PFSK-1 (cell line): ENCODE results near the gene BRICD5.

ENCODE experiments used
- FOXP2 ChIP-seq: optimal IDR thresholded peaks from 2 replicates; pipeline ENCODE3; 2011; ENCODE audit warnings: borderline replicate concordance, control low read depth, inconsistent platforms; ENCODE audit not compliant: insufficient read depth; ENCODE audit errors: extremely low read length, extremely low read depth
- POLR2AphosphoS5 ChIP-seq: IDR thresholded peaks from 2 replicates; pipeline ENCODE4 v1.6.1; 2012; ENCODE audit warnings: low read depth, mild to moderate bottlenecking, control low read depth, low read length, moderate library complexity
- REST ChIP-seq, 2 experiments: IDR thresholded peaks; 2 replicates each; pipeline versions ENCODE4 v1.6.1 to v1.8.0; 2011 to 2012; ENCODE audit warnings: low read depth in 2 of 2, low read length in 2 of 2, control low read depth in 1 of 2, inconsistent platforms in 1 of 2, mild to moderate bottlenecking in 1 of 2, moderate library complexity in 1 of 2; ENCODE audit not compliant: insufficient read depth in 1 of 2
- SIN3A ChIP-seq: IDR thresholded peaks from 2 replicates; pipeline ENCODE4 v1.6.1; 2012; ENCODE audit warnings: mild to moderate bottlenecking, low read length, moderate library complexity, borderline replicate concordance; ENCODE audit not compliant: insufficient read depth
- TAF1 ChIP-seq: IDR thresholded peaks from 2 replicates; pipeline ENCODE4 v1.6.1; 2012; ENCODE audit warnings: low read length, control low read depth, borderline replicate concordance; ENCODE audit not compliant: insufficient read depth

The BRICD5 gene

DNA sequence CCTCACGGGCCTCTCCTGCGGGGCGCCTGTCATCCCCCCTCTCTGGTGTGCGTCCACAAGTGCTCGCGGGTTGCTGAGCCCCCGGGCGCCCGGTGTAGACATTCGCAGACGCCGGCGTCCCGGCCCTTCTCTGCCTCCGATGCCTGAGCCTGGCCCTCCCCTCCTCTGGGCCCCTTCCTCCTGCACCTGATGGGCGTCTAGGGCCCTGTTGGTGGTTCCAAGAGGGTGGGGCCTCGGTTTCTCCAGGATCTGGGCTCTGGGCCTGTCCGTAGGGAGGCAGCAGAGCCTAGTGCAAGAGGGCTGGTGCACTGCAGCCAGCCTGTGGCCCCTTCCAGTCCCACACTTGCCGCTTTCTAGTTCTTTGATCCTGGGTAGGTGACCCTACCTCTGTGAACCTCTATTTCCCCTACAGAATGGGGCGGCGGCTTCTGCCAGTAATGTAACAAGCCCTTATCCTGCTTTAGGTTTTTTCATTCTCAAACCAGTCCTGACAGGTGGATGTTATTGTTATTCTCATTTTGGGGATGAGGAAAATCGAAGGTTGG is 13.4 kb upstream of the BRICD5 start:
- TF ChIP-seq TAF1 = no peak
- TF ChIP-seq POLR2AphosphoS5 = no peak
- TF ChIP-seq FOXP2 = no peak
- no peak for TF ChIP-seq REST (IDR thresholded peaks at IDR 0.05; ENCODE audit: insufficient read depth in 1 of 2, low read depth in 2 of 2, low read length in 2 of 2)
- no peak for TF ChIP-seq SIN3A

- TF ChIP-seq POLR2AphosphoS5 (peak; percentile 90), TAF1 (peak; percentile 80; the same call in 1 of the 2 replicates), SIN3A (peak; percentile 8; the same call in 1 of the 2 replicates), REST (IDR thresholded peaks at IDR 0.05; ENCODE audit: insufficient read depth in 1 of 2, low read depth in 2 of 2, low read length in 2 of 2) (0 out of 4 replicates have a peak, but pooled peaks of 1 of the 2 experiments have one; percentile 8), FOXP2 (peak; percentile 94)
These were observed 12.7 kb upstream of the BRICD5 start, which contains the start of gene E4F1 for GRCh38 chr16:2223221-2223941. Gene E4F1, plus strand, starts transcription at chr16:2223591. Its CDS starts 23 bp downstream, at chr16:2223614.

DNA sequence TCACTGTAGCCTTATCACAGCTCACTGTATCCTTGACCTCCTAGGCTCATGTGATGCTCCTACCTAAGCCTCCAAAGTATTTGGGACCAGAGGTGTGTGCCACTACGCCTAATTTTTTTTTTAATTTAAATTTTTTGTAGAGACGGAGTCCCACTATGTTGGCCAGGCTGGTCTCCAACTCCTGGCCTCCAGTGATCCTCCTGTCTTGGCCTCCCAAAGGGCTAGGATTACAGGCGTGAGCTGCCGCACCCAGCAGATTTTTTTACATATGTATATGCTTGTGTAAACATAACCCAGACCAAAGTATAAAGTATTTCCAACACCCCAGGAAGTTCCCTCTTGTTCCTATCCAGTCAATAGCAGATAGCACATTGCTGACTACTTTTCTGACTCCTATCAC is 5.7 kb upstream of the BRICD5 start:
- TF ChIP-seq TAF1 (no peak), REST (IDR thresholded peaks at IDR 0.05; ENCODE audit: insufficient read depth in 1 of 2, low read depth in 2 of 2, low read length in 2 of 2) (no peak), SIN3A (no peak), FOXP2 (no peak), POLR2AphosphoS5 (no peak)

DNA sequence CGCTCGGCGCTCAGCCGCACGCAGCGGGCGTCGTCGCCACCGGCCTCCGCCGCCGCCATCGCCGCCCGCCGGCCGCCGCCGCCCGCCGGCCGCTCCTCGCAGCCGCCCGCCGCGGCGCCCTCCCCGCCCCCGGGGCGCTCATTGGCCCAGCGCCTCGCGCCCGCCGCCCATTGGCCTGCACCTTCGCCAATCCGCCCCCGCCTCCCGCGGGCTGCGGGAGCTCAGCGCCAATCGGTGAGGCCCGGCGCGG is 4.0 kb upstream of the BRICD5 start, which contains the start of gene PGP:
TSS of gene PGP (minus strand) at position 122 of the 250 bp plus-strand sequence. CDS start at position 59, 63 bp downstream.
- TF ChIP-seq TAF1 = no peak
- no peak for TF ChIP-seq FOXP2
- TF ChIP-seq SIN3A = no peak

- no peak for TF ChIP-seq FOXP2
- no peak for TF ChIP-seq SIN3A
- TF ChIP-seq POLR2AphosphoS5 = no peak
- TF ChIP-seq TAF1 = no peak
- TF ChIP-seq REST (IDR thresholded peaks at IDR 0.05; ENCODE audit: insufficient read depth in 1 of 2, low read depth in 2 of 2, low read length in 2 of 2) = no peak
These were observed 3.4 kb upstream of the BRICD5 start for GRCh38 chr16:2213817-2214718.
